Left ventricle myocardium superior (tissue), 1 donor: ENCODE results near the gene RTP5. TPM values are rescaled to one million over a fixed set of nuclear protein-coding genes. Genes with fewer than 3 reads are reported as not detected.

Experiments
- ATAC-seq: fragments of 200-7000 bp; cut with Tn5 transposase; one replicate; pipeline ENCODE4 v1.9.1; 2020; ENCODE audit warnings: mild to moderate bottlenecking, moderate library complexity
- DNase-seq: peaks from one replicate; pipeline ENCODE4 v3.0.0-alpha.2; 2020
- intact Hi-C: fragments of 100-400 bp; cut with micrococcal nuclease; formaldehyde crosslinking; loops from one replicate; pipeline ENCODE4 v1.11.0; 2022
- total RNA-seq: library from RNA; stranded (reverse); fragmentation: NEBNext Ultra II Directional; extraction: Animal tissue kit (Norgen Biotek cat#: 25700); gene quantifications from one replicate; pipeline ENCODE4 v1.2.1, GENCODE V29; 2021
- donor health status: DM: no; HTN: yes; CAD: no; lungs with severe emphysema.

Gene RTP5
- total RNA-seq, 1 donor from 2014 or later = not detected

DNA sequence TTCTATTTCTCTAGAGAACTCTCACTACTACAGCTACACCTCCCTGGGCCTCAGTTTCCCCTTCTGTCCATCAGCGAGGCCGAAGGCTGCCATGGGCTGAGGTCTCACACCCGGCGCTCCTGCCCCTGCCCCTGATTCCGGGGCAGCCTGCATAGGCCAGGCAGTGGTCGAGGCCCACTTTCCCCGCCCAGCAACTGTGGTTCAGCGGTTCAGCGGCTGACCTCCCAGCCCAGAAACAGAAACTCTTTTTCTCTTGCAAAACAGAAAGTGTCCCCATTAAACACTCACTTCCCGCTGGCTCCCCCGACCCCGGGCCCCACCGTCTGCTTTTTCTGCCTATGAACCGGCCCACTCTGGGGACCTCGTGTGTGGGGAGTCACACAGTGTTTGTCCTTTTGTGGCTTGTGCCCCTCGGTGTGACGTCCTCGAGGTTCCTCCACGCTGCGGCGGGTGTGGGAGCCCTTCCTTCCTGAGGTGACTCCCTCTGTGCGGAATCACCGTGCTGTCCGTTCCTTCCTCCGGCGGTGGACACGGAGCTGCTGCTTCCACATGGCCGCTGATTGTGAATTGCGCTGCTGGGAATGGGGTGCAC lies 26.8 kb upstream of the RTP5 start:
- ATAC-seq (peak; percentile 3), DNase-seq (peak; percentile 49)
- intact Hi-C loops = no loop called here

DNA sequence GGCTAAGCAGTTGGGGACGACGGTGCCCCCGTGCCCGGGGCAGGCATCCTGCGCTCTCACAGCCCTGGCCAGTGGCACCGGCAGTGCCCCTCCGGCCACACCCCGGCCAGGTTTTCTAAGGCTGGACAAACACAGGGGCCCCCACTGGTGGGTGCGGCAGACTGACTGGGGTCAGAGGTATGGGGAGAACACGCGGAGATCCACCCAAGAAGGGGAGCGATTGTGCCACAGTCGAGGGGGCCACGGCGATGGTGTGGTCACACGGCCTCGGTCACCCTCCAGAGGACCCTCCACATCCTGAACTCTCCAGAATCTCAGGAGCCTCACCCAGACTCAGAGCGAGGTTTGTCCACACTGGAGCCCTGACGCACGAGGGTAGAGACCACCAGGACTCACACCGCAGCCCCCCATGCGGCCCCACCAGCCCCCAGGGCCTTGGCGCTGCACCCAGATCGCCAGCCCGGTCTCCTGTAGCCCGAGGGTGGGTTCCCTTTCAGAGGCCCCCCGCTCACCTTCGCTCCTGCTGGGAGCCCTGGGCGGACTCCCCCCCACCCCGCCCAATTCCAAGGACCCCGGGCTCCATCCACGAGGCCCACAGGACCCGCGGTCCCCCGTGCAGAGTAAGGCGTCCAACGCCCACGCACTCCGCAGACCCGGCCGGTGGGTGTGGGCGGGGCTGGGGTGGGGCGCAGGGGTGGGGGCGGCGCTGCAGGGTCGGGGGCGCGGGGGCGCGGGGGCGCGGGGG lies 26.0 kb upstream of the RTP5 start:
- DNase-seq = peak; percentile 31
- no peak for ATAC-seq
- intact Hi-C loops = no loop called here

DNA sequence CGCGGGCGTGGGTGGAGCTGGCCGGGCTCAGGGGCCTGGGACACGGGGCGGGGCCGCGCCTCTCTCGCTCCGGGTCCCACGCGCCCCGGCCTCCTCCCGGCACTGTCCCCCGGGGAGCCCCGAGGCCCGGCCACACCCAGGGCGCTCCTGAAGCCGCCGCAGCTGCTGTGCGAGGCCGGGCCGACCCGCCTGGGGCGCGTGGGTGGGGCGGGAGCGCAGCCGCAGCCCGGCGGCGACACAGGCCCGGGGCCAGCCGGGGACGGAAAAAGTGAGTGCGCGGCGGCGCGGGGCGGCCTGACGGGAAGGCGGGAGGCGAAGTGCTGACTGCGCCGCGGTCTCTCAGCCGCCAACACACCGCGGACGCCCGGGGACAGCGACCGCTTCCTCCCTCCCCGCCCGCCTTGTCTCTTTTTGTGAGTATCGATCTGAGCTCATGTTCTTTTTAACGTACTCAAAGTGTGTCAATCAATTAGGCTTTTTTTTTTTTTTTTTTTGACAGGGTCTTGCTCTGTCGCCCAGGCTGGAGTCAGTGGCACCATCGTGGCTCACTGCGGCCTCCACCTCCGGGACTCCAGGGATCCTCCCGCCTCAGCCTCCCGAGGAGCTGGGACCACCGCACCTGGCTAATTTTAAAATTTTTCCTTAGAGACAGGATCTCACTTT lies 25.3 kb upstream of the RTP5 start:
- DNase-seq (peak; percentile 91), ATAC-seq (peak; percentile 92)
- intact Hi-C loops = no loop called here

DNA sequence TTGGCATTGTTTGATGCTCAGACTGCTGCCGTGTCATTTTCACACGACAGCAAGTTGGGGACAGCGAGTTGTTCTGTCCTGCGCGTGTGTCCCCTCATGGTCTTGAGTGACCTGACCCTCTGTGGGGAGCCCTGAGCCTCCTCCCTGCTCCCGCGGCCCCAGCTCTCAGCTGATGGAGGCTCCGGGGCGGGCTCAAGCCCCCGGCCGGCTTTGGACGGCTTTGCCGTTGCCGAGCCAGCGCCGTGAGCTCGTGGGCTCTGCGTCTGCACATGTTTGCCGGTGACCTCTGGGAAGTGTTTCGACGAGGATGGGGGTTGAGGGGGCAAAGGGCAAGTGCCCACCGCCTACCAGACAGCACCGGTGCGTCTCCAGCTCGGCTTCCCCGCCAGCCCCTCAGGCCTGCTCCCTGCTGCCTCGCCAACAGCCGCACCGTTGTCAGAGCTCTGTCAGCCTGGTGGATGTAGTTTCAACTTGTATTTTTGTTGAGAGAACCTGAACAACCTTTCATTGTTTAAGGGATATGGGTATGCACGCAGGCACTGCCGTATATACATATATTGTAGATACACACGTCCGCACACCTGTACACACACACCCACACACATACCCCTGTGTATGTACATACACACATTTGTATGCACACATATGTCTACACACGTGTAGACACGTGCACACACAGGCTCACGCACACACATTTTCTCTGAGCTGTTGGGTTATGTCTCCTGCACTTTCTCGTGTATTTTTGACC lies 24.5 kb upstream of the RTP5 start:
- DNase-seq = no peak
- ATAC-seq = no peak
- intact Hi-C loops = no loop called here

DNA sequence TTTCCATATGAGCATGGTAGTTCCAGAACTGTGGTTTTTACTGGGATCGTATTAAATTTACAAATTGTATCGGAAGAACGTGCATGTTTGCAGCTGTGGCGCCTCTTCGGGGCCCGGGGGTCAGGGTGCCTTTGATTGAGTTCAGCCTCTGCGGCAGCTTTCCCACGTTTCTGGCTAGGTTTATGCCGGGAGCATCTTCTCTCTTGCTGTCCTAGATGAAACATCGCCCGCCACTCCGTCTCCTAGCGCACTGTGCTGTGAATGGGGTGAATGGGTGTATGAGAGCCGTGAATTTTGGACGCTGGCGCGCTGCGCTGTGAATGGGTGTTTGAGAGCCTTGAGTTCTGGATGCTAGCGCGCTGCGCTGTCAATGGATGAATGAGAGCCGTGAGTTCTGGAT lies 23.1 kb upstream of the RTP5 start:
- no peak for ATAC-seq
- intact Hi-C loops = no loop called here
- DNase-seq = no peak

DNA sequence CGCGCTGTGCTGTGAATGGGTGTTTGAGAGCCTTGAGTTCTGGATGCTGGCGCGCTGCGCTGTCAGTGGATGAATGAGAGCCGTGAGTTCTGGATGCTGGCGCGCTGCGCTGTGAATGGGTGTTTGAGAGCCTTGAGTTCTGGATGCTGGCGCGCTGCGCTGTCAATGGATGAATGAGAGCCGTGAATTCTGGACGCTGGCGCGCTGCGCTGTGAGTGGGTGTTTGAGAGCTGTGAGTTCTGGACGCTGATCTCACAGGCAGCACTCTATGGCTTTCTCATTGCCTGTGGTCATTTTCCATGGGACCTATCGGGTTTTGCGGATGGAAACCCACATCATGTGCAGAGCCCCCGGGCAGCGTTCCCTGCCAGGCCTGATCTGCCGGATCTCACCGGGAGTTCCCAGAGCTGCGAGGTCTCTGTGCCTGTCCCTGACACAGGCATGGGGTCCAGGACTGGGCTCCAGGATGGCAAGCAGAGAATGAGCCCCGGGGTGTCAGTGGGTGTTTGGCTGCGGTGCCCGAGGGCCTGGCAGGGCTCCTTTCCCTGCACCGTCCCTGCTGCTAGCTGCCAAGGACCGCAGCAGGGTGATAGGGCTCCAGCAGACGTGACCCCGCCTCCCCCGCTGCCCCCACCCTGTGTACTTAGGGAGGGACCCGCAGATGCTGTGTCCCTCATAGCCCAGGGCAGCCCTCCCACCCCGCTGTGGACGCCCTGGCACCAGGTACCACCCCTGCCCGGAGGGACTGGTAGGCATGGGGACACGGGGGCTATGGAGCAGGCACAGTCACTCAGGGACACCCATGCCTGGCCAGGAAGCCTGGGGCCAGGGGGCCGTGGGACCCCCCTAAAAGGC lies 20.5 kb upstream of the RTP5 start:
- DNase-seq = no peak
- intact Hi-C loops = no loop called here
- no peak for ATAC-seq

DNA sequence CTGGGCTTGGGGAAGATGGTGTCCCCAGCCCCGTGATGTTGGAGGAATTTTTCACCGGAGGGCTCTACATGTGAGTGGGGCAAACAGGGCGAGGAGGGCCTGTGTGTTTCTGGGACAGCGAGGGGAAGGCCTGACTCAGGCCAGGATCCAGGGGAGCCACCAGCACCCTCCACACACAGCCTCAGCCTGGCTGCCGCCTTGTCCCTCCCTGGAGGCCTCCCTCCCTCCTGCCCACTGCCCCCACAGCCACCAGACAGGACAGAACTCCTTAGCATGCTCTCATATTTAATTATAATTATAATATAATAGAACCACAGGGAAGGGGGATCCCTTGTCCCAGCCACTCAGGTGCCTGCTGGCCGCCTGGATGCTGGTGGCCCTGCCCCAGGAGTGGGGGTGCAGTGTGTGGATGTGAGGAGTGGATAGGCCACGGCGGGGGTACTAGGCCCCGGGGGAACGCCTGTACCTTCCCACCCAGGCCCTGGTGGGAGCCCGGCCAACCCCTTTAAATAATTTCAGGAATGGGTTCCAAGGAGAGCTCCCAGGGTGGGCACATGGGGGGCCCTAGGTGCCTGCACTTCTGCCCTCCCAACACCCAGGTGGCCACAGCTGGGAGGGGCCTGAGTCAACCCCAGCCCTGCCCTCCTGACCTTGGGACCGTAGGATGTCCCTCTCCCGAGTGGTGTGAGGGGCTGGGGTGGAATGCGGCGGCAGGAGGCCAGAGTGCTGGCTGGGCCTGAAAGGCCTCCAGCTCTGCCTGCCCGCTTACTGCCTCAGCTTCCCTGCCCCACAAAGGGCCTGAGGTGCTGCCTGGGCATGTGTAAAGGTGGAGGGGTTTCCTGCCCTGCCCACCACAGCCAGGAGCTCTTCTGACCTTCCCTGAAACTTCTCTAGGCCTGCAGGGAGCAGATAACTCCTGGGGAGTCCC lies 19.6 kb upstream of the RTP5 start:
- intact Hi-C loops = no loop called here
- no peak for ATAC-seq
- DNase-seq = no peak

DNA sequence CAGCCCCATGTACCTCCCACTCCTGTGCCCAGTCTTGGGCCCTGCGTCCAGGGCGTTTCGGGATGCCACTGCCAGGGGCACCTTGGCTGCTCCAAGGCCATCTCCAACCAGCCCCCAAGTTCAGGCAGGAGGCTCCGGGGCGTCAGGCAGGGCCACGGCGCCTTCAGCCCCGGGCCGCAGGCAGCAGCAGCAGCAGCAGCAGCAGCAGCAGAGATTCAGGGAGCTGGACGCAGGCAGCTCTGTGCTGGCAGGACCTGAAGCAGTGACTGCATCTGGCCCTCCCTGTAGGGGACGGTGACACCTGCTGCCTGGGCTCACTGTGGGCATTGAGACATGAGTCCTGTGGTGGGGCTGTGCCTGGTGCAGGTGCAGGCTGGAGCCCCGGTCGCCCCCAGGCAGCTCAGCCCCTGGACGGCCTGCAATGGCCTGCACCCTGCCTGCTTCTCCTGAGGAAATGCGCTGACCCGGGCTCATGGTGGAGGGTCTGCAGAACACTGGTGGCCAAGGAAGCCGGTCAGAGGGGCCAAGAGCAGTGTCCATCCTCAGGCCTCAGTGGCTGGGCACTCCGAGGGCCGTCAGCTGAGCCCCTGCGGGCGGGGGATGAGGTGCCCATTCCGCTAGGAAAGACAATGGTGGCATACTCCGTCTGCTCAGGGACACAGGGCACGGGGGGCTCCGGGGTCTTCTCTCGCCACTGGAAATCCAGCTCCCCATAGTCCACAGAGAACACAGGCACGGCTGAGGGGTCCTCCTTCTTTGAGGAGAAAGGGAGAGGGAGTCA lies 18.8 kb upstream of the RTP5 start:
- ATAC-seq = no peak
- DNase-seq = no peak
- intact Hi-C loops = no loop called here

DNA sequence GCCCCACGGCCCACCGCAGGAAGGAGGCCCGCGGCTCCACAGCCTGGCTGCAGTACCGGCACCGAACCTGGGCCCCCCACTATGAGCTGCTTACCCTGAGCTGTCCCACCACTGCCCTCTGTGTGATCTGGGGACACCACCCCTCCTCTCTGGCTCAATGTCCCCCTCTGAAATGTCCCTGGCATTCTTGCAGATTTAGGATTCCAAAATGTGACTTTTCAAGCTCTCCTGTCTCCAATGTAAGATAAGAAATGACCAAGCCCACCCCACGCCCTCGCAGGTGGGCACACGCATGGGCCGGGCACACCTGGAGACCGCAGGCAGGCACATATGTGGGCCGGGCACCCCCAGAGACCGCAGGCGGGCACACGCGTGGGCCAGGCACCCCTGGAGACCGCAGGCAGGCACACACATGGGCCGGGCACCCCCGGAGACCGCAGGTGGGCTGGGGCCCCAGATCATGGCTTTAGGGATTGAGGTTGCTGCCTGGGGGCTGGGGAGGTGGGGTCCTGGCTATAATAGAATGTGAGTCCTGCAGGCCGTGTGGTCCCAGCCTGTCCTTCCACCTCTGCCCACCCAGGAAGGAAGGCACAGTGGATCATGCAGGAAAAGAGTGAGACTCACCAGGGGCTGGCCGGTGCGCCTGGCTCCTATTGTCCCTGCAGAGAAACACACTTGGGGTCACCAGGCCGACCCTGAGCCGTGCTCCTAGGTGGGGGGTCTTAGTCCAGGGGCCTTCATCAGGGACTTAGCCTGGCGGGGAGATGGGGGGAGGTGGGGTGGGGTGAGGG lies 18.0 kb upstream of the RTP5 start:
- no peak for DNase-seq
- intact Hi-C loops = no loop called here
- ATAC-seq = no peak

DNA sequence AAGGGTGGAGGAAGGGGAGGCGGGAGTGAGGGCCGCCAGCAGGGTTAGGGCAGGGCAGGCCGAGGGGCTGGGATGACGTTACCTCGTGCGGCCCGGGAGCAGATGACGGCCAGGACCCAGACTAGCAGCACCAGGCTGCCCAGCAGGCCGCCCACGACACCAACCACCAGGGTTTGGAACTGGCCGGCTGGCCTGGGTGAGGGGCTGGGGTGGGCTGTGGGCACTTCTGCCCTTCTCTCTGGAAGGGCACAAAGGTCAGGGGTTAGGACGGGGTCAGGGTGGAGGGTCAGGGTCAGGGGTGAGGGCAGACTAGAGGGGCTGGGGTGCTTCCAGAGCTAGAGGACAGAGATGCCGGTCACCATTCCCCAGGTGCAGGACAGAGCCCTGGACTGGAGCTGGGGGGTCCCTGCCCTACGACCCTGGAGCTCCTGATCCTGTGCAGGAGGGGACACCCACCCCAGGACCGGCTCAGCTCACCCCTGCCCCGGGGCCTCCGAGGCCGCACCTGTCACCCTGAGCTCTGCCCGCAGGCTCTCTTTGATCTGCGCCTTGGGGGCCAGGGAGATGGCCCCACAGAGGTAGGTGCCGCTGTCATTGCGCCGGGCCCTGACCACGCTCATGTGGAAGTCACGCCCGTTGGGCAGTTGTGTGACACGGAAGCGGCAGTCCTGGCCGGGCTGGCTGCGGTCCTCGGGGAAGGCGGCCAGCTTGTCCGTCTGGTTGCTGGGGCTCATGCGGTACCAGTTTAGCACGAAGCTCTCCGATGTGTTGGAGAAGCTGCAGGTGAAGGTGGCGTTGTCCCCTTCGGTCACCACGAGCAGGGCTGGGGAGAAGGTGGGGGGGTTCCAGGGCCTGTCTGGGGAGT lies 17.2 kb upstream of the RTP5 start:
- ATAC-seq = no peak
- DNase-seq = peak; percentile 20
- intact Hi-C loops = no loop called here

DNA sequence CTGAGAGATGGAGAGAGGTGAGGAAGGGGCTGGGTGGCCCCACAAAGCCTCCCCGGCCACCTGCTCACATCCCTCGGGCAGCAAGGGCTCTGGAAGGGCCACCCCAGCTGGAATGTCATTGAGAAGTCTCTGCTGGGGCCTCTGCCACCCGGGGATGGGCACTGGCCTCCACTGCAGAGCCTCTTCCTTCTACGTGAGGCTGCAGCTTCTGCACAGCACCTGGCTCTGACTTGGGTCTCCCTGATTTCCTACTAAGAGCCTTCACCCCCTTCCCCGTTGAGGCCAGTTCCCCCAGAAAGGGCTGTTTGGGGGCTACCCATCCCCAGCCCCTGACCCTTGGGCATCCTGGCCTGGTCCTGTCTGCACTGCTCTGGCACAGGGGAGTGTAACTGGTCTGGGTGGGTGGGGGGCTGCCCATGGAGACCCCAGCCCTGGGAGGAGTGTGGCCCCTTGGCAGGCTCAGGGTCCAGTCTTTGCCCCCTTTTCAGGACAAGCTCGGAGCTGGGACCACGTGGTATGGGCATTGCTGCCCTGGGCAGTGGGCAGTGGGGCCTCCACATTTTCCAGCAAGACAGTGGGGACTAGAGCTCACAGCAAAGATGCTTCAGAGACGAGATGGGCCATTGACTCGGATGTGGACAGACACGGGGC lies 16.4 kb upstream of the RTP5 start:
- intact Hi-C loops = no loop called here
- no peak for ATAC-seq
- DNase-seq = peak; percentile 24

DNA sequence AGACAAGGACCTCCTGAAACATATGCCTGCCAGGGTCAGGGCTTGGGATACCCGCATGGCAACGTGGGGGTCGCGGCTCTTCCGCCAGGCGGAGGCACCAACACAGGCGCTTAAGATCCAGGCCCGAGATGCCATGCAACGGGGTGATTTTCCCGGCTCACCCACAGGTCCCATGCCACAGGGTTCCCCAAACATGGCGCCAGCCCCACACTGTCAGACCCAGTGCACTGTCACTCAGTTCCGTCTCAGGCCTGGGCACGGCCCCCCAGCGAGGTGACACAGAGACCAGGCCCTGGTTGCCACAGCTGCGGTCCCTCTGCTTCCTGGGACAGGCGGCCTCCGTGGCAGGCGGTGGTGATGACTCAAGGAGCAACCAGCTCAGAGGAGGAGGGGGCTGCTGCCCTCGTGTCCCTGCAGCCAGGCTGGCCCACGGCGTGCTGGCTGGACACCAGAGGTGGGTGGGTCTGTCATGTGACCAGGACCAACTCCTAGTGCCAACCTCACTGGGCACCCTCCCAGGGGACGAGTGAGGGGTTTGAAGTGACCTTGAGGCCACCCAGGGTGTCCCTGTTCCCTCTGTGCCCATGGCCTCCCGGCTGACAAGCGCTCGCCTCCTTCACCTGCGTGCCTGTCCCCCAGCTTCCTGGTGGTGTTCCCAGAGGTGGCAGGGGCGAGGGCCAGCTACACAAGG lies 15.7 kb upstream of the RTP5 start:
- ATAC-seq = peak; percentile 36
- peak; percentile 50 for DNase-seq
- intact Hi-C loops = no loop called here

DNA sequence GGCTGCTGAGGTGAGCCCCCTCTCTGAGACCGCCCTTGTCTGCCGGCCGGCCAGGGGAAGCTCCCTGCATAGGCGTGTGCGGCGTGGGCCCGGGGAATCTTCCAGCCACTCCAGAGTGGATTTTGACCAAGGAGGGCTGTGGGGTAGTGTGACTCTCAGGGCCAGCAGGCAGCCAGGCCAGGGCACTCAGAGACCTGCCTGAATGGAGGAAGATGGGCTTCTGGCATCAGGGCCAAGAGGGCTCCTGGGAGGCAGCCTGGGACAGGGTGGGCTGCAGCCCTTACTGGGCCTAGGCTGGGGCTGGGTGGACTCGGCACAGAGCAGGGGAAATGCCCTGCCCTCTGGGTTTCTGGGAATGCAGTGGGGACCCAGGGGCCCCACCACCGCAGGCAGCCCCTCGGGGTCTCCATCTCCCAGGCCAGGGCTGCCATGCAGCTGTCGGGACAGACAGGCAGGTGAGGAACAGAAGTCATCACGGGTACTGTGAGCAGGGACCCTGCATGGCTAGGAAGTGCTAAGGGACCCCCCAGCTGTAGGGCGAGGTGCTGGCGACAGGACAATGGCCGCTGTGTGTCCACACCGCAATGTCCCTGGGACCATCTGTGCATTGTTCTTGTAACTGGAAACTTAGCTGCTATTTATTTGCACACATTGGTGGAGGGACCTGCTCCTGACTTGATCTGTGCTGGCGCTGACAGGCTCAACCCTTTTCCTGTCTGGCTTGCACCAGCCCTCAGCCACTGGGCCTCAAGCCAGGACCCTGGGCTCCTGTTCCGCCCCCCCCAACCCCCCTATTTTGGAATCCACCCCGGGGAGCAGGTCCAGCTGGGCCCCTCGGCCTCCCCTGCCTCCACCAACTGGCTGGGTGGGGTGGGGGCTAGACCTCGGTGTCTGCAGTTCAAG lies 14.9 kb upstream of the RTP5 start:
- ATAC-seq (peak; percentile 11), DNase-seq (peak; percentile 52)
- intact Hi-C loops = no loop called here
